ENCODE results near the gene PDP2.

Gene PDP2

GRCh38 chr16:66899945-66900710 lies 19.8 kb downstream of the PDP2 start:
- in situ Hi-C loops (cut with HindIII; ENCODE audit: low sequenced_read_pairs), result no loop called here
- no peak for TF ChIP-seq CTCF (IDR thresholded peaks at IDR 0.05; ENCODE audit: low read depth, low read length)
- no peak overlapping the region for H3K4me3 ChIP-seq (ENCODE audit: low read depth, low read length)
- peak; percentile 59 for DNase-seq (ENCODE audit: low read depth, low spot score)

GRCh38 chr16:66900721-66901441 lies 20.6 kb downstream of the PDP2 start:
- no peak for DNase-seq (ENCODE audit: low read depth, low spot score)
- in situ Hi-C loops (cut with HindIII; ENCODE audit: low sequenced_read_pairs), result no loop called here
- H3K4me3 ChIP-seq (ENCODE audit: low read depth, low read length), result no peak overlapping the region
- TF ChIP-seq CTCF (IDR thresholded peaks at IDR 0.05; ENCODE audit: low read depth, low read length), result no peak

GRCh38 chr16:66901626-66902025 lies 21.3 kb downstream of the PDP2 start:
- no peak overlapping the region for H3K4me3 ChIP-seq (ENCODE audit: low read depth, low read length)
- no peak for TF ChIP-seq CTCF (IDR thresholded peaks at IDR 0.05; ENCODE audit: low read depth, low read length)
- in situ Hi-C loops (cut with HindIII; ENCODE audit: low sequenced_read_pairs), result no loop called here
- no peak for DNase-seq (ENCODE audit: low read depth, low spot score)

GRCh38 chr16:66902648-66903543 lies 22.6 kb downstream of the PDP2 start:
- DNase-seq (ENCODE audit: low read depth, low spot score), result no peak
- TF ChIP-seq CTCF (IDR thresholded peaks at IDR 0.05; ENCODE audit: low read depth, low read length), result no peak
- no peak overlapping the region for H3K4me3 ChIP-seq (ENCODE audit: low read depth, low read length)
- in situ Hi-C loops (cut with HindIII; ENCODE audit: low sequenced_read_pairs), result no loop called here

- in situ Hi-C loops (cut with HindIII; ENCODE audit: low sequenced_read_pairs), result no loop called here
- DNase-seq (ENCODE audit: low read depth, low spot score), result no peak
- H3K4me3 ChIP-seq (ENCODE audit: low read depth, low read length), result no peak overlapping the region
- no peak for TF ChIP-seq CTCF (IDR thresholded peaks at IDR 0.05; ENCODE audit: low read depth, low read length)
Observed at GRCh38 chr16:66903544-66904427, 23.5 kb downstream of the PDP2 start.

Data from astrocyte of the spinal cord (primary cell).